HUDEP-2 (cell line): ENCODE measurements around the gene NOL3.

Source experiments
- DNase-seq, 76 experiments: peaks; one replicate each; lab custom pipeline; 2025; ENCODE audit not compliant: unreplicated experiment in 76 of 76; lab: John Stamatoyannopoulos, UW

The NOL3 gene

DNA sequence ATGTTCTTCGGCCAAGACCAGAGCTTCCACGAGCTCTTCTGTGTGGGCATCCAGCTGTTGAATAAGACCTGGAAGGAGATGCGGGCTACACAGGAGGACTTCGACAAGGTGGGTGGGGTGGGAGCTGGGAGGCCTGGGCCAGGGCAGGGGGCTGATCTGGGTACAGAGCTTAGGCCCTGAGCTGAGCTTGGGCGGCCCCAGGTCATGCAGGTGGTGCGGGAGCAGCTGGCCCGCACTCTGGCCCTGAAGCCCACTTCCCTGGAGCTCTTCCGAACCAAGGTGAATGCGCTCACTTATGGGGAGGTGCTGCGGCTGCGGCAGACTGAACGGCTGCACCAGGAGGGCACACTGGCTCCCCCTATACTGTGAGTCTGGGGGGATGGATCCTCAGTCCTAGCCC is 32.1 kb downstream of the NOL3 start:
- no peak for DNase-seq

DNA sequence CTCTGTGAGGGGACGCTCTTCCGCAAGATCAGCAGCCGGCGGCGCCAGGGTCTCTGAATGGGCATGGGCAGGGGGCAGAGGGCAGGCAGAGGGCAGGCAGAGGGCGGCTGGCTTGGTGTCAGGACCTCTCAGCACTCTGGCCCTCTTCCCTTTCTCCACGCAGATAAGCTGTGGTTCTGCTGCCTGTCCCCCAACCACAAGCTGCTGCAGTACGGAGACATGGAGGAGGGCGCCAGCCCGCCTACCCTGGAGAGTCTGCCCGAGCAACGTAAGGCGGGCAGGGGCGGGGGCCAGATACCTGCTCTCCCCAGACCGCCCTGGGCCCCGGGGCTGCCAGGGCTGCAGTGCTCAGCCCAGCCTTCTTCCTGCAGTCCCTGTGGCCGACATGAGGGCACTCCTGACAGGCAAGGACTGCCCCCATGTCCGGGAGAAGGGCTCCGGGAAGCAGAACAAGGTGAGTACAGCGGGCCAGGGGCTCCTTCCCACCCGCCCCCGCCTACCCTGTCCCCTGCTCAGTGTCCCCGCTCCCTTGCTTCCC is 32.7 kb downstream of the NOL3 start:
- DNase-seq: no peak

DNA sequence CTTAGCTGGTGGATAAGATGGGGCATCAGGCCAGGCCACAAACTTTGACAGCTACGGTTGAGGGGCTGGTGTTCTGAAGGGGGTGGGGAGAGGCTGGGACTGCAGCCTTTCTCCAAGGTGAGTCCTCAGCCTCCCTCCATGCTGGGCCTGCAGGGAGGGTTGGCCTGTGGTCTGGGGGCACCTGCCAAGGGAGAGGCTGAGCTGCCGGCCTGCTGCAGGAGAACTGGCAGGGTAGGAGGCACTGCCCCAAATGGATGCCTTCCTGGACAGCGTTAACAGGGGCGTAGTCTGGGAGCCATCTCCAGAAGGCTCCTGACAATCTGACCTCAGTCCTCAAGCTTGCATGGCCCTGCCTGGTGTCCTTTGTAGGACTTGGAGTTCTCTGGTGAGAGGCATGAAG is 33.7 kb downstream of the NOL3 start:
- DNase-seq: no peak

DNA sequence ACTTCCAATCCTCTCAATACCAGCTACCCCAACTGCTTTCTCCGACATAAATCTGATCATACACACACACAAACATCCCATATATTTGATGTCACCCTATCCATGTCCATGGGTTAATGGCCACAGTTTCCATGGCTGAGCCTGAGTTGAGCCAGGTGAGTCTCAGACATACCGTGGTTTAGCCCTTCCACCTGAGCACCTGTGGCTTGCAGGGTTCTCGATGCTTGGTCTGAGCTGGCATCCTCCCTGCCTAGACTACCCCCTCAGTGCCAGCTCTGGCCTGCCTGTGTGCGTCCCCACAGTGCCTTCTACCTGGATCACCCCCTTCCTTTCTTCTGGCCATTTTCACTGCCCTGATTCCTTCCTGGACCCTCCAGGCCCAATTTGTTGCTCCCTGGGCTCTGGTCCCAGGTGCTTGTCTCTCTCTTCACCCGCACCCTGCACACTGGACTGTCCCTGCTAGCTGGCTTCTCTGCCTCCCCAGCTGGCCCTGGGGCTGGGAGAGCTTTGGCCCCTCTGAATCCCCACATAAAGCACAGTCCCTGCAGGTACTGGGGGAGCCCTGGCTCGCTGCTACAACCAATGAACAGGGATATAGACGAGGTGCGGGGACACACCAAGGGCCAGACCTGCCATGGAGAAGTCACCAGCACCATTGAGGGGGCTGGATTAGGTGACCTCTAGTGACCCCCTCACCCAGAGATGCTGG is 35.9 kb downstream of the NOL3 start:
- peak in 1 of 76 experiments; percentile 15 for DNase-seq

DNA sequence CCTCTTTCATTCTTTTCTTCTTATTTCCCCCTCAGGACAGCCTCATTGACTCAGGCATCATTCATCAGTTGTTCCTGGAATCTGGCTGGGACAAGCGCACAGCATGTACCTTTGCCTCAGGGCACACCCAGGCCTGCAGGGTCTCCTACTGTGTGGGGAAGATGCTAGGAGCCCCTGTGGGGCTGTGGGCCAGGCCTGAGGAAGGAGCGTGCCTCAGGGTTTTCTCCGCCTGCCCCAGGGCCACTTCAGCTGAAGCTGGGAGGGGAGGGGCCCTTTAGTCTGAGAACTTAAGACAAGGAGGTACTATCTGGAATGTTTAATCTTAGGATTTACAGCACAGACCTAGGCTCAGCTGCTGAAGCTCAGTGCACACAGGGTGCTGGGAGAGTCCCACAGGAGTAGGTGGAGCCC is 36.5 kb downstream of the NOL3 start:
- DNase-seq: peak in 2 of 76 experiments; percentile 5 to 15

DNA sequence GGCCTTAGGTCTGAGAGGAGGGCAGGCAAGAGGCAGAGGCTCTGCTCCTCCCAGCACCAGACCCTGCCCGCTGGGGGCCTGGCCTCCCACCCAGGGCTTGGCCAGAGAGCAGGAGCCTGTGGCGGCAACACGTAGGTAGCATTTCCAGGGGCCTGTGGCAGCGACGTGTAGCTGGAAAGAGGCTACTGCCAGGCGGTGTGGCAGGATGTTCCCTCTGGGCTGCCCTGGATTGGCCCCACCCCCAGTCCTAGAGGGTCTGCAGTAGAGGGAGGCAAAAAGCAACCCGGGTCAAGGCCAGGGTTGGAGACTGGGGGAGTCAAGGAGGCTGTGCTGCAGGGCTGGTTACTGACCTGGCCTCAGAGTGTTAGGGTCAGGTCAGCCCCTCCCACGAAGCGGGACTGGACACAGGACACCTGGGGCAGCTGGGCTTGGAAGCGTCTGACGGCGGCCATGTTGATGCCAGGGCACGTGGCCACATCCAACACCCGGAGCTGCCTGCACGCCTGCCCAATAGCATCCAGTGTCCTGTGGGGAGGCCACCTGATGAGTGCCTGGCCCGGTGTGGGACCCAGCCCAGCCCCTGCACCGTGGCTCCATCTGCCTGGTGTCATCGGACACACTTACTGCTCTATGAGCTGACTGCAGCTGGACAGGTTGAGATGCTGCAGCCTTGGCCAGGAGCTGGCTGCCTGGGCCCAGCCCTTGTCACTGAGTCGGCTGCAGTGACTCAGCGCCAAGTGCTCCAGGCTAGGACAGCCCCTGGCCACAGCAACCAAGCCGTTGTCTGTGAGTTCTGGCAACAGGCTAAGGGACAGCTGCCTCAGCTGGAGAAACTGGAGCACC is 37.1 kb downstream of the NOL3 start:
- DNase-seq: peak in 31 of 76 experiments; percentile 3 to 59 (median 26)

DNA sequence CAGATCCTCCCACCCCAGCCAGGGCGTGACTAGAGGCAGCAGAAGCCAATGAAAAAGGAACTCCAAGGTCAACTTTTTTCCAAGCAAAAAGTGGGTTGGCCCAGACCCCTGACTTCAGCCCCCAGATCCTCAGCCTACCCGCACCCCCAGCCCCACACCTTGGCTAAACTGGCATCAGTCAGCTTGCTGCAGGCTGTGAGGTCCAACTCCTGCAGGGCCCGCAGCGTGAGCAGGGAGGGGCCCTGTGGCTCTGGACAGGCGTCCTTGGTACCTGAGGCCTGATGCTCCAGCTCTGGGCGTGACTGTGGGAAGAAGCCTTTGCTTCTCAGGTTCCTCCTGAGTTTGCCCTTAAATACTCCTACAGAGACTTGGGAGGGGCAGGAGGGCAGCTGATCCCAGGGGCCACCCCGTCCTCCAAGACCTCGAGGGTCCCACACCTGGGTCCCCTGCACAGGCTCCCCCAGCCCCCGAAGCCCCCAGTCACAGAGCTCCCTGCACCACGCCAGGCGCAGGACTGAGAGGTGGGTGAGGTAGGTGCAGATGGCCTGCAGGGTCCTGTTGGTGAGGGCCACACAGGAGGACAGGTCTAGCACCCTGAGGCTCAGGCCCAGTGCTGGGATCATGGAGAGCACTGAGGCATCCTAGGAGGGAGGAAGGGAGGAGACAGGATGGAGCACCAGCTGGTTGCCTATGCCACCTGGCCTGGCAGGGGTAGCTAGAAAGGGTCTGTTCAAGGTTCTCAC is 38.0 kb downstream of the NOL3 start:
- no peak for DNase-seq

DNA sequence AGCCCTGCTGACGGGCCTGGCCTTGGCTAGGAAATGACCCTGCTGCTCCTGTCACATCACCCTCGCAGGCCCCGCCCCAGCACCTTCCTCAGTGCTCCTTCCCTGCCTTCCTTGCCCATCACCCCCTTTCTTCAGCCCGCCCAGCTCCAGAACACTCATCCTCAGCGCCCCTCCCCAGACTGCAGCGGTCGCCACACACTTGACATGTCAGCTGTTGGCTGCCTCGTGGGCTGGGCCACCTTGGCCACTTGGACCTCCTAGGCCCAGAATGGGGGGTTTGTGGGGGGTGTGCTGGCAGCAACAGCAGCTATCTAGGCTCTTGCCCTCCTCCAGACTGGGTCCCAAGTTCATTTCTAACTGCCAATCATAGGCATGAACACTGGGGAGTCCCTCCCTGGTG is 39.2 kb downstream of the NOL3 start:
- no peak for DNase-seq

DNA sequence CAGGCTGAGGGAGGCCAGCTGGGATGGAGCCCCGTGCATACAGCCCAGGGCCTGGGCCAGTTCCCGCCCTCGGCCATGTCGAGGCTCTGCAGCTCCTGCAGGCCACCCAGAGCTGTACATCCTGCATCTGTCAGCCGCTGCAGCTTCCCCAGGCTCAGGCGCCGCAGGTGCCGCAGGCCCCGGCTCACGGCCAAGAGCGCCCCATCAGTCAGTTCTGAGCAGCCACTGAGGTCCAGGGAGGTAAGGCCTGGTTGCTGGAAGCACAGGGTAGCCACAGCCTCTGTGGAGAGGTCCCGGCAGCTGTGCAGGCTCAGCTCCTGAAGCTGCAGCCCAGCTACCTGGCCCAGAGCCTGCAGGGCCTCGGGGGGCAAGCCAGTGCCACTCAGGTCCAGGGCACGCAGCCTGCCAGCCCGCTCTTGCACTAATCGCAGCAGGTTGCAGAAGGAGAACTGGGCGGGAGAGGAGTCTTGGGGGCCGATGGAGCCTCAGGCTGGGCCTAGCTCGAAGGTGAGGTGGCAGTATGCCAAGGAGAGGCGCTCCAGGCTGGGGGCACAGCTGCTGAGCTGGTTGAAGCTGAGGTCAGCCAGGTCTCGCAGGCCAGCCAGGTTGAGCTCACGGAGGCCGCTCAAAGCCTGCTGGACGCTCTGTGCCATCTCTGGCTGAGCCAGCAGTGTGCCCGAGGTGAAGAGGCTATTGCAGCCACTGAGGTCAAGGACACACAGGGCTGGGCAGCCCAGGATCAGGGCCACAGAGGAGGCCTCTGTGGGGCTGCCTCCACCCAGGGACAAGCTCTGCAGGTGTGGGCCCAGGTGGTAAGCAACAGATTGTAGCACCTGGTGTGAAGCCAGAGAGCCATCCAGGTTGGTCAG is 40.0 kb downstream of the NOL3 start:
- DNase-seq: no peak

DNA sequence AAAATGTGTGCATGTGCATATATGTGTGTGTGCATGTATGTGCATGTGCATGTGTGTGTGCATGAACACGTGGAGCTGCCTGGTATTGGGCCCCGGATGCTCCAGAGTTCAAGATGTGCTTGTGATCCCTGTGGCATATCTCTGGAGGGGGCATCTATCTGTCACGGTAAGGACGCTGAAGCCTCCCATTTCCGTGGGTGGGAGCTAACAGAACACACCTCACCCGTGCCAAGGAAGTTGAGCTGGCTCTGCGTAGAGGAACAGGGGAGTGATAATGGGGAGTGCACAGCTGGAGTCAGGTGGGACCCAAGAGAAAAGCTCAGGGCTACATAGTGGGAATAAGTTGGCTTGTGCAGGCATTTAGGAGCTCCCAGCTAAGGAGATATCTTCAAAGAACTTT is 41.3 kb downstream of the NOL3 start:
- DNase-seq: no peak

DNA sequence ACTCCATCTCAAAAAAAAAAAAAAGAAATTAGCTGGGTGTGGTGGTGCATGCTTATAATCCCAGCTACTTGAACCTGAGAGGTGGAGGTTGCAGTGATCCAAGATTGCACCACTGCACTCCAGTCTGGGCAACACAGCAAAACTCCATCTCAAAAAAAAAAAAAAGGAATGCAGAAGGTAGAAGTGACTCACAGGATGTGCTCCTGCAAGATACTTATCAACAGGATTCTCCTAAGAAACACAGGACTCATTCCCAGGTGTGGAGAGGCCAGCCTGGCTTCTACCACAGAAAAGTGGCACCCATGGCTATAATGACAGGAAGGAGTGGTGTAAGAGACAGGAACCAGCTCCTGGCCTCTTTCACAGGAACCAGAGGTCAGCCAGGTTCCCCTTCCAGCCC is 42.4 kb downstream of the NOL3 start:
- no peak for DNase-seq

DNA sequence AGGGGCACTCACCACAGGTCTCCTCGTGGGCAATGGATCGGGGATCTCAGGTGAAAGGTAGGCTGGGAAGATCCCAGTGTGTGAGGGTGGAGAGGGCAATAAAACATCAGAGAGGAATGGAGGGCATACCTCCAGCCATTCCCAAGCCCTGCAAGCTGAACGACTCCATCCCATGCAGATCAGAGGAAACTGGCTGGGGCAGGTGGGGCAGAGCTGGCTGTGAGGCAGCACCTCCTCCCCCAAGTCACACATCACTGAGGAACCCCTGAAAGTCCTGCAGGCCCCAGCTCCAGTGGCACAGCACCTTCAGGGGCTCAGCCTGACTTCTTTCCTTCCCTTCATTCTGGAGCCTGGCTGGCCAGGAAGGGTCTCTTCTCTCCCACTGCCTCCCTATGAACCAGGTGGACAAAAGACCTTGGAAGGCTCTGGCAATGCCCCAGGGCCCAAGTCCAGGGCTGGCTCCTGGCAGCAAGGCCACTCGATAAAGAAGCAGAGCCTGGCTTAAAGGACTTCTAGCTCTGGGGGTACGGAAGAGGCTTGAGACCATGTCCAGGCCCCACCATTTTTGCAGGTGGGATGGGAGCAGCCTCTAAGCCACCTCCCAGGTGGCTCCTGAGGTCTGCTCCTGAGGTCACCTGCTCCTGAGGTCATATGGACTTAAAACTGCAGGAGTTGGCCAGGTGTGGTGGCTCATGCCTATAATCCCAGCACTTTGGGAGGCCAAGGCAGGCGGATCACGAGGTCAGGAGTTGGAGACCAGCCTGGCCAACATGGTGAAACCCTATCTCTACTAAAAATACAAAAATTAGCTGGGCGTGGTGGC is 43.1 kb downstream of the NOL3 start:
- no peak for DNase-seq

DNA sequence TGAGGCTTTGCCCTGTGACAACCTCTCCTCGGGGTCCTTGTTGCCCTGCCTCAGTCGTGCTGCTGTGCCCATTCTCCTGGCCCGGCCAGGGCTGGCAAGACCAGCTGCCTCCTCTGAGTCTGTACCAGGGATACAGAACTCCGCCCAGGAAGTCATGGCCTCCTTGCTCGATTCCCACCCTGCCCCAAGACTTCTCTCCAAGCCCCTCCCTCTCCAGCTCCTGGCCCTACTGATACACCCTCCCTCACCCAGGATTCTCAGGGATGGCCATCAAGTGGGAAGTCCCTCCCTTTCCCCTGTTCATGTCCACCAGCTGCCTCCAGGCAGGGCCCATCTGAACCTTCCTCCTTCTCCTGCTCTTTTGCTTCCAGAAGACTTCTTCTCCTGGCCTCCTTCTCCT is 45.4 kb downstream of the NOL3 start:
- no peak for DNase-seq

DNA sequence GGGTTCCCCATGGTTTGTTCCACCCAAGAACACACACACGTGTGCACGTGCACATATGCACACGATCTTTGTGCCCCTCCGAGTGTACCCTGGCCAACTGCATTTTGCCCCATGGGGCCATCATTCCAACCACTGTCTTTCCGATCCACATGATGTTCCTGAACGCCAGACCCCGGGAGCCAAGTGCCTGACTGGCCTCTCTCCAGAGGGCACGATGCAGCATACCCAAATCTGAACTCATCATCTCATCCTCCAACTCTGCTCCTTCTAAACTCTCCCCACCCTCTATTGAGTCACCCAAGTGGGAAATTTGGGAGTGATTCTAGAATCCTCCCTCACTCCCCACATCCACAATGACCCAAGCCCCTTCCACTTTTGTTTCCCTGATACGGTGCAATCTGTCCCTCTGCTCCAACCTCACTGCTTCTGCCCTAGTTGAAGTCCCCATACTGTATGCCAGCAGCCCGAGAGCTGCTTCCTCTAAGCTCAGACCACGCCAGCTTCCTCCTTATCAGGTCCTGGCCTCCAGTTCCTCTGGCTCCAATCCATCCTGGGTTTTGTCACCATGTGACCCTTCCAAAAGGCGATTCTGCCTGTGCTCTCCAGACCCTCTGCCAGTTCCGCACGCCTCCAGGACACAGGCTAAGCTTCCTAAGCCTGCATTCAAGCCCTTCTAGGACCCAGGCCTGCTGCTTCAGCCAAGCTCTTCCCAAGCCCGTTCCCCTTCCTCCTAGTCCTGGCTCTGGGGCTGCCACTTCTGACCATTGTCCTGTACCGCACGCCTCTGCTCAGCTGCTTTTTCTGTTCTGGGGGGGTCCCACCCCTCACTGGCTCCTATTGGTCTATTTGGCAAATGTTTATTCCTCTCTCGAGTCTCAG is 46.5 kb downstream of the NOL3 start:
- DNase-seq: peak in 73 of 76 experiments; percentile 17 to 83 (median 54)

DNA sequence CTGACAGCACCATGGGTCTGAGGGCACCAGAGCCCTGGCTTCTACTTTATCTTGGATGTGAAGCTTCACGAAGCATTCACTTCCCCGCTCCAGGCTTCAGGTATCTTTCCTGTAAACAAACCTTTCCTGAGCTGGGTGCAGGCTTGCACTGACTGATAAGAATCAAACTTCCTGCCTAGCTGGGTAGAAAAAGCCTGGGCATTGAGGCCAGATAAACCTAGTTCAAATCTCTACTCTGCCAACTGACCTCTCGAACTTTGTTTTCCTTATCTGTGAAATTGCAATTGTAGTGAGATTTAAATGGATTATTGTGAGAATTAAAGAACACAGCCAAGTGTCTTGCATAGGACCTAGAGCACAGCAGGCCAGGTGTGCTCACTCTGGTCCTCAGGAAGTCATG is 53.7 kb downstream of the NOL3 start:
- DNase-seq: no peak
